ENCODE data around the gene PRDX6. TPM values are rescaled to one million over a fixed set of nuclear protein-coding genes. Genes with fewer than 3 reads are reported as not detected.

Gene PRDX6
- total RNA-seq, 1 experiment from 2014 or later: 533 TPM

DNA sequence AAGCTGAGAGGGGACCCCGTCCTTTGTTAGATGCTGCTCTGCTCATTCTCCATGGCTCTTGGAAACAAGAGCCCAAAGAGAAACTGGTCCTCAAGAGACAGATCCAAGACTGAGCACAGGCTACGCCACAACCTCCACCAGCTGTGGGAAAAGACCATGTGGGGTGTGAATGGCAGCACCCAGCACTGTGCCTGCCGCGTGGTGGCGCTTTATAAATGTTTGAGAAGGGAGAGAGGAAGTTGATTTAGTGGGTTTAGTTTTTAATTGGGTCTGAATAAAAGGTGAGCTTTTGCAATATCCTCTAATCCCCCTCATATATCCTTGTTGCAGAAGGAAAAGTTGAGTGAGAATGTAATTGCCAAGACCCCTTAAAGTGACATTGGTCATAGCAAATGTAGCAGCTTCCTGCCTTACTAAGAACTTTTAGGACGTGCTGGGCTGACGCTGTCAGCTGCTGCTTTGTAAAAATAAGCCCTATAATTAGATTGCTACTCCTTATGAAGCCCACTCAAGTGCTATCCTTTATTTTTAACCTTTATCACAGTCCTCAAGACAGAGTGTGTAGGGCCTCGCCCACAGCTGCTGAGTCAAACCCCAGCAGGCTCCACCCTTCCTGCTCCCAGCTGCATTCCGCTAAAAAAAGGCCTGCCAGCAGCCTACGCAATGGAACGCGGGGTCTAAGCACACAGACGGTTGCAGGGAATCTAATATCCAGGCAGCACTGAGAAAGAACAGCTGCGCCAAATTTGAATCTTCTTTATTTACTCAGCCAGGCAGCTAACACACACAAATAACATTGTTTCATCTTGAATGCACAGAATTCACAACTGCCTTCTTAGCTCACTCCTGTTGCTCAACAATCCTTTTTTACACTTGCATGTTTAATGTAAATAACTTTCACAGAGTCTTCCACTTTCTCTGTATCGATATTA is 47.4 kb upstream of the PRDX6 start:
- WGBS (ENCODE audit: extremely low coverage, insufficient read length, low lambda C conversion rate): no CpG with 5 or more reads among the region's 15 CpGs
- Histone ChIP-seq H2BK5ac (ENCODE audit: insufficient read length, low read length) (no peak overlapping the region), H3K9me3 (ENCODE audit: control insufficient read depth, low read depth, low read length) (no peaks in the 10 kb centered on the region), H3K23me2 (ENCODE audit: insufficient read length, low read depth, low read length, poor library complexity, severe bottlenecking) (no peaks in the 10 kb centered on the region), H2BK15ac (ENCODE audit: low read depth, low read length) (no peak overlapping the region), H3K4me2 (ENCODE audit: insufficient read depth, insufficient read length, low read length) (peak overlapping the region; percentile 27), H3K4me1 (ENCODE audit: insufficient read depth, low read length) (peaks cover 4% of the 10 kb centered on the region; the same call in 1 of the 2 replicates), H2BK120ac (ENCODE audit: low read depth, low read length, poor library complexity, severe bottlenecking) (no peak overlapping the region), H2AFZ (ENCODE audit: low read length) (no peak overlapping the region), H2BK12ac (ENCODE audit: insufficient read length, low read depth, low read length) (no peak overlapping the region), H3K56ac (ENCODE audit: insufficient read length, low read depth, low read length) (no peak overlapping the region), H4K20me1 (ENCODE audit: control insufficient read depth, insufficient read depth, insufficient read length) (no peaks in the 10 kb centered on the region), H3K79me1 (ENCODE audit: insufficient read depth, low read depth, low read length, poor library complexity, severe bottlenecking) (no peaks in the 10 kb centered on the region), H2AK5ac (ENCODE audit: insufficient read length, low read length) (no peak overlapping the region), H3T11ph (ENCODE audit: low read length) (no peak overlapping the region), H4K8ac (replicated peaks; ENCODE audit: insufficient read length, low read depth, low read length) (no peak overlapping the region), H2BK20ac (ENCODE audit: low read depth, low read length, poor library complexity, severe bottlenecking) (no peak overlapping the region), H3K79me2 (ENCODE audit: insufficient read depth, low read length) (no peaks in the 10 kb centered on the region), H3K27me3 (ENCODE audit: insufficient read depth, low read length) (no peaks in the 10 kb centered on the region), H3K14ac (ENCODE audit: insufficient read depth, low read length) (no peak overlapping the region), H3K18ac (ENCODE audit: insufficient read length, low read depth, low read length) (no peak overlapping the region), H3K27ac (ENCODE audit: insufficient read length, low read depth, low read length) (peak overlapping the region; percentile 62), H4K5ac (ENCODE audit: insufficient read length, low read depth, low read length) (no peak overlapping the region), H3K9ac (ENCODE audit: extremely low read depth, insufficient read length, low read length) (no peak overlapping the region), H4K91ac (ENCODE audit: insufficient read length, low read depth, low read length) (no peak overlapping the region), H3K23ac (ENCODE audit: insufficient read length, low read depth, low read length) (no peak overlapping the region), H3K4ac (ENCODE audit: low read depth, low read length) (no peak overlapping the region)
- H3K4me3 Mint-ChIP-seq: peak overlapping the region; percentile 35 to 67
- peak; percentile 82 for DNase-seq
- TF ChIP-seq, protein P1, sequence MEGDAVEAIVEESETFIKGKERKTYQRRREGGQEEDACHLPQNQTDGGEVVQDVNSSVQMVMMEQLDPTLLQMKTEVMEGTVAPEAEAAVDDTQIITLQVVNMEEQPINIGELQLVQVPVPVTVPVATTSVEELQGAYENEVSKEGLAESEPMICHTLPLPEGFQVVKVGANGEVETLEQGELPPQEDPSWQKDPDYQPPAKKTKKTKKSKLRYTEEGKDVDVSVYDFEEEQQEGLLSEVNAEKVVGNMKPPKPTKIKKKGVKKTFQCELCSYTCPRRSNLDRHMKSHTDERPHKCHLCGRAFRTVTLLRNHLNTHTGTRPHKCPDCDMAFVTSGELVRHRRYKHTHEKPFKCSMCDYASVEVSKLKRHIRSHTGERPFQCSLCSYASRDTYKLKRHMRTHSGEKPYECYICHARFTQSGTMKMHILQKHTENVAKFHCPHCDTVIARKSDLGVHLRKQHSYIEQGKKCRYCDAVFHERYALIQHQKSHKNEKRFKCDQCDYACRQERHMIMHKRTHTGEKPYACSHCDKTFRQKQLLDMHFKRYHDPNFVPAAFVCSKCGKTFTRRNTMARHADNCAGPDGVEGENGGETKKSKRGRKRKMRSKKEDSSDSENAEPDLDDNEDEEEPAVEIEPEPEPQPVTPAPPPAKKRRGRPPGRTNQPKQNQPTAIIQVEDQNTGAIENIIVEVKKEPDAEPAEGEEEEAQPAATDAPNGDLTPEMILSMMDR (conservative IDR thresholded peaks at IDR 0.05): peak; percentile 73
- H3K4me1 Mint-ChIP-seq: peaks cover 49 to 54% of the 10 kb centered on the region in 2 experiments
- peaks cover 0 to 3% (median 2%) of the 10 kb centered on the region in 3 experiments; a peak in 4 of 7 replicates for H3K36me3 Mint-ChIP-seq (ENCODE audit: insufficient read depth in 1 of 3, low read depth in 3 of 3)
- no peaks in the 10 kb centered on the region; the same call in 1 of the 2 replicates for H3K27me3 Mint-ChIP-seq (ENCODE audit: low read depth)
- no peaks in the 10 kb centered on the region for H3K9me3 Mint-ChIP-seq
- peak overlapping the region; percentile 81 to 97 (median 97) for H3K27ac Mint-ChIP-seq
